Mammary epithelial cell (primary cell): ENCODE measurements around the gene RFC4.

Experiments
- EZH2 ChIP-seq: IDR thresholded peaks from 2 replicates; pipeline ENCODE4 v1.6.1; 2012; ENCODE audit warnings: low read length, inconsistent platforms, borderline replicate concordance
- TF ChIP-seq, protein P1 (sequence below), 2 donors: IDR thresholded peaks in 1 of 2; conservative IDR thresholded peaks in 1 of 2; 2 replicates each; pipeline ENCODE4 v1.5.1; 2011 to 2012; ENCODE audit warnings: inconsistent platforms in 2 of 2, low read length in 2 of 2, mild to moderate bottlenecking in 2 of 2, control low read depth in 1 of 2, low read depth in 1 of 2; ENCODE audit not compliant: insufficient read depth in 1 of 2; ENCODE audit errors: extremely low read depth in 1 of 2

GRCh38 chr3:186843039-186843432 lies 36.8 kb upstream of the RFC4 start:
- TF ChIP-seq, protein P1, sequence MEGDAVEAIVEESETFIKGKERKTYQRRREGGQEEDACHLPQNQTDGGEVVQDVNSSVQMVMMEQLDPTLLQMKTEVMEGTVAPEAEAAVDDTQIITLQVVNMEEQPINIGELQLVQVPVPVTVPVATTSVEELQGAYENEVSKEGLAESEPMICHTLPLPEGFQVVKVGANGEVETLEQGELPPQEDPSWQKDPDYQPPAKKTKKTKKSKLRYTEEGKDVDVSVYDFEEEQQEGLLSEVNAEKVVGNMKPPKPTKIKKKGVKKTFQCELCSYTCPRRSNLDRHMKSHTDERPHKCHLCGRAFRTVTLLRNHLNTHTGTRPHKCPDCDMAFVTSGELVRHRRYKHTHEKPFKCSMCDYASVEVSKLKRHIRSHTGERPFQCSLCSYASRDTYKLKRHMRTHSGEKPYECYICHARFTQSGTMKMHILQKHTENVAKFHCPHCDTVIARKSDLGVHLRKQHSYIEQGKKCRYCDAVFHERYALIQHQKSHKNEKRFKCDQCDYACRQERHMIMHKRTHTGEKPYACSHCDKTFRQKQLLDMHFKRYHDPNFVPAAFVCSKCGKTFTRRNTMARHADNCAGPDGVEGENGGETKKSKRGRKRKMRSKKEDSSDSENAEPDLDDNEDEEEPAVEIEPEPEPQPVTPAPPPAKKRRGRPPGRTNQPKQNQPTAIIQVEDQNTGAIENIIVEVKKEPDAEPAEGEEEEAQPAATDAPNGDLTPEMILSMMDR (conservative IDR thresholded peaks at IDR 0.05 in 1 of 2, IDR thresholded peaks at IDR 0.05 in 1 of 2; ENCODE audit: extremely low read depth in 1 of 2, insufficient read depth in 1 of 2, low read depth in 1 of 2, low read length in 2 of 2) = no peak
- TF ChIP-seq EZH2 = no peak
